Fibroblast of lung (primary cell): Measurements from ENCODE around the gene MOB1A.

Experiments used
- EZH2 ChIP-seq: IDR thresholded peaks from 2 replicates; pipeline ENCODE4 v1.5.1; 2012; ENCODE audit warnings: low read length, control low read depth, mild to moderate bottlenecking; ENCODE audit errors: missing control alignments
- TF ChIP-seq, protein P1 (sequence below), 2 donors: IDR thresholded peaks in 1 of 2; conservative IDR thresholded peaks in 1 of 2; 1 replicate in 1 of 2; 2 replicates in 1 of 2; pipeline ENCODE4 v1.5.1; 2011 to 2012; ENCODE audit warnings: low read length in 2 of 2, control low read depth in 1 of 2, inconsistent platforms in 1 of 2, low read depth in 1 of 2, mild to moderate bottlenecking in 1 of 2

DNA sequence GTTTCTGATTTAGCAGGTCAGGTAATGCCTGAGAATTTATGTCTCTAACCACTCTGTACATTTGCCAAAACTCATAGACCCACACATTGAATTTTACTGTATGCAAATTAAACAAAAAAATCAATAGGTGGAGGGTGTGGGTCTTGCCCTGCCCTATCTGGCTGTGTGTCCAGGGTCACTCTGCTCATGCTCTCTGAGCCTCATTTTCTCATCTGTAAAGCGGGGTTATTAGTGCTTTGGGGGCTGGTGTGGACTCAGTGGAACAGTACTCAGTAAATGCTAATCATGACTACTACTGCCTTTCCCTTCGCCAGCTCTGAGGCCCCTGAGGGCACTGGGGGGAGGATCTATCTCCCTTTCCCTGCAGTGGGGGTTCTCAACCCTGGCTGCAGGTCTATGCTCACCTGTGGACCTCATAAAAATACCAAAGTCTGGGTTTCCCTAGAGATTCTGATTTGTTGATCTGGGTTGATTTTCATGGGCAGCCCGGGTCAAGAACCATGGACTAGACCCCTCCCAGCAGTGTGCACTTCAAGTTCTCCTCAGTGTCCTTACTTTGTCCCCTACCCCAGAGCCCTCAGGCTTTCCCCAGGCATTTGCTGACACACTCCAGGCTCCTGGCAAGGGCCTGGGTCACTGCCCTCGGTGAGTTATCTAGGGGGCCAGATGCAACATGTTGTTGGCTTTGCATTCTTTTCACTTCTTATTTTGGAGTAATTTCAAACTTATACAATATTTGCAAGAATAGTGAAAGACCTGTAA is 47.2 kb upstream of the MOB1A start:
- TF ChIP-seq, protein P1, sequence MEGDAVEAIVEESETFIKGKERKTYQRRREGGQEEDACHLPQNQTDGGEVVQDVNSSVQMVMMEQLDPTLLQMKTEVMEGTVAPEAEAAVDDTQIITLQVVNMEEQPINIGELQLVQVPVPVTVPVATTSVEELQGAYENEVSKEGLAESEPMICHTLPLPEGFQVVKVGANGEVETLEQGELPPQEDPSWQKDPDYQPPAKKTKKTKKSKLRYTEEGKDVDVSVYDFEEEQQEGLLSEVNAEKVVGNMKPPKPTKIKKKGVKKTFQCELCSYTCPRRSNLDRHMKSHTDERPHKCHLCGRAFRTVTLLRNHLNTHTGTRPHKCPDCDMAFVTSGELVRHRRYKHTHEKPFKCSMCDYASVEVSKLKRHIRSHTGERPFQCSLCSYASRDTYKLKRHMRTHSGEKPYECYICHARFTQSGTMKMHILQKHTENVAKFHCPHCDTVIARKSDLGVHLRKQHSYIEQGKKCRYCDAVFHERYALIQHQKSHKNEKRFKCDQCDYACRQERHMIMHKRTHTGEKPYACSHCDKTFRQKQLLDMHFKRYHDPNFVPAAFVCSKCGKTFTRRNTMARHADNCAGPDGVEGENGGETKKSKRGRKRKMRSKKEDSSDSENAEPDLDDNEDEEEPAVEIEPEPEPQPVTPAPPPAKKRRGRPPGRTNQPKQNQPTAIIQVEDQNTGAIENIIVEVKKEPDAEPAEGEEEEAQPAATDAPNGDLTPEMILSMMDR (conservative IDR thresholded peaks at IDR 0.05 in 1 of 2, IDR thresholded peaks at IDR 0.05 in 1 of 2; ENCODE audit: low read depth in 1 of 2, low read length in 2 of 2): no peak
- no peak for TF ChIP-seq EZH2
